Measurements from ENCODE around the gene ROGDI. TPM values are rescaled to one million over a fixed set of nuclear protein-coding genes. Genes with fewer than 3 reads are reported as not detected.

The ROGDI gene
- total RNA-seq, 2 experiments from 2014 or later = 9.4 to 11.0 TPM

DNA sequence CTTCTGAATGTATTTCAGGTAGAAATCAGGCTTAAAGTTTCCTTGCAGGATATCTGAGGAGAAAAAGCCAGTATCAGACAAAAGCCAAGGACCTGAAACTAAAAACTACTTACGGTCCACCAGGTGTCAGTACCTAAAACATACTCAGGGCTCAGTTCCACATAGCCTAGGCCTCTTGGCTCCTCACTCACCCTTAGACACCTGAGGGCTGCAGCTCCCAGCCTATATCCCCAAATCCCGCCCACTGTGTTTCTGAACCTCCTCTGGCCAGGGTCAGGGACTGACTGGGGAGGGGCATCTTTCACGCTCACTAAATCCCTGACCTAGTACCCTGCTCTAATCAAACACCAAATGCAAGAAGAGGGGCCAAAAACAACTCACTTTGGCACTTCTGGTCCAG lies 8.8 kb upstream of the ROGDI start:
- TF ChIP-seq, protein P1, sequence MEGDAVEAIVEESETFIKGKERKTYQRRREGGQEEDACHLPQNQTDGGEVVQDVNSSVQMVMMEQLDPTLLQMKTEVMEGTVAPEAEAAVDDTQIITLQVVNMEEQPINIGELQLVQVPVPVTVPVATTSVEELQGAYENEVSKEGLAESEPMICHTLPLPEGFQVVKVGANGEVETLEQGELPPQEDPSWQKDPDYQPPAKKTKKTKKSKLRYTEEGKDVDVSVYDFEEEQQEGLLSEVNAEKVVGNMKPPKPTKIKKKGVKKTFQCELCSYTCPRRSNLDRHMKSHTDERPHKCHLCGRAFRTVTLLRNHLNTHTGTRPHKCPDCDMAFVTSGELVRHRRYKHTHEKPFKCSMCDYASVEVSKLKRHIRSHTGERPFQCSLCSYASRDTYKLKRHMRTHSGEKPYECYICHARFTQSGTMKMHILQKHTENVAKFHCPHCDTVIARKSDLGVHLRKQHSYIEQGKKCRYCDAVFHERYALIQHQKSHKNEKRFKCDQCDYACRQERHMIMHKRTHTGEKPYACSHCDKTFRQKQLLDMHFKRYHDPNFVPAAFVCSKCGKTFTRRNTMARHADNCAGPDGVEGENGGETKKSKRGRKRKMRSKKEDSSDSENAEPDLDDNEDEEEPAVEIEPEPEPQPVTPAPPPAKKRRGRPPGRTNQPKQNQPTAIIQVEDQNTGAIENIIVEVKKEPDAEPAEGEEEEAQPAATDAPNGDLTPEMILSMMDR (IDR thresholded peaks at IDR 0.05) = no peak
- ChIA-PET POLR2A (interaction anchor here (1.4 kb wide), 1 partner anchor 9 kb away, joined by 3 read pairs; the partner anchor contains the start of gene ROGDI), CTCF (no interaction called here)
- Mint-ChIP-seq H3K9me3 (no peaks in the 10 kb centered on the region), H3K36me3 (ENCODE audit: low read depth) (peaks cover 71% of the 10 kb centered on the region), H3K4me3 (no peak overlapping the region), H3K4me1 (ENCODE audit: low read depth) (no peaks in the 10 kb centered on the region), H3K27me3 (no peaks in the 10 kb centered on the region), H3K27ac (no peak overlapping the region)
- Histone ChIP-seq H3K4me1 (ENCODE audit: insufficient read depth, low read length) (no peaks in the 10 kb centered on the region), H3K27me3 (ENCODE audit: control insufficient read depth in 1 of 2, insufficient read depth in 2 of 2, low read length in 2 of 2) (no peaks in the 10 kb centered on the region), H3K27ac (ENCODE audit: low read depth in 1 of 2, low read length in 2 of 2) (no peak overlapping the region), H3K4me3 (ENCODE audit: low read length) (no peak overlapping the region), H3K9me3 (ENCODE audit: control insufficient read depth in 1 of 2, insufficient read depth in 1 of 2, low read length in 2 of 2) (no peaks in the 10 kb centered on the region), H3K36me3 (ENCODE audit: insufficient read depth, low read length) (peaks cover 65% of the 10 kb centered on the region)
- DNase-seq (no peak), ATAC-seq (ENCODE audit: poor library complexity) (no peak)
- intact Hi-C loops (cut with DNase I, micrococcal nuclease) = no loop called here

DNA sequence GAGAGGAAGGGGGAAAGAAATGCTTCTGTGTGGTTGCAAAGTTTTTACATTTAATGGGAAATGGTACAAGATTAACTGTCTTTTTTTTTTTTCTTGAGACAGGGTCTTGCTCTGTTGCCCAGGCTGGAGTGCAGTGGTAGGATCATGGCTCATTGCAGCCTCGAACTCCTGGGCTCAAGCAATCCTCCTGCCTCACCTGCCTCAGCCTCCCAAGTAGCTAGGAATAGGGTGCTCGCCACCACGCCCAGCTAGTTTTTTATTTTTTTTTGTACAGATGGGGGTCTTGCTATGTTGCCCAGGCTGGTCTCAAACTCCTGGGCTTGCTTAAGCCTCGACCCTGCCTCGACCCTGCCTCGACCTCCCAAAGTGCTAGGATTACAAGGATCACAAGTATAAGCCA lies 3.8 kb upstream of the ROGDI start:
- no peak overlapping the region for H3K27ac Mint-ChIP-seq
- peaks cover 40% of the 10 kb centered on the region for H3K36me3 ChIP-seq (ENCODE audit: insufficient read depth, low read length)

DNA sequence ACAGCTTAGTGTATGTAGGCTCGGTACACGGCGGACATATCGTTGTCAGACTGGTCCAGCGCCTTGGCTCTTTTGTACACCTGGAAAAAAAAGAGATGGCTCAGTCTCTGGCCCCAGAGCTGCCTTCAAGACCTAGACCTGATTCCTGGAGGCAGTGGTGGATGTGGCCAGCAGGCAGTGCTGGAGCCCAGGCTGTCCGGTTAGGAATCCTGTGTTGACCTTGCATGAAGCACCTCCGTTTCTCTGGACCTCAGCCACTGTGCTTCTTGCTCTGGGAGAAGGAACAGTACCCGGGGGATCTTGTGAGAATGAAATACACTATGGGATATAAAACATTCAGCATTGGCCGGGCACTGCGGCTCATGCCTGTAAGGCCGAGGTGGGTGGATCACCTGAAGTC lies 2.8 kb upstream of the ROGDI start:
- DNase-seq = no peak
- no peak overlapping the region for H3K4me3 Mint-ChIP-seq
- H3K36me3 ChIP-seq (ENCODE audit: insufficient read depth, low read length) = peaks cover 38% of the 10 kb centered on the region
- H3K4me1 Mint-ChIP-seq (ENCODE audit: low read depth) = peaks cover 22% of the 10 kb centered on the region
- no peak overlapping the region for H3K4me3 ChIP-seq (ENCODE audit: low read length)
- H3K27me3 Mint-ChIP-seq = no peaks in the 10 kb centered on the region
- CTCF ChIA-PET = no interaction called here
- intact Hi-C loops (cut with DNase I, micrococcal nuclease) = loop anchor here (2.0 to 10.0 kb wide), 2 partner anchors 42 to 190 kb away; partner anchors contain the start of genes GLYR1 (in 1 of the 2), UBALD1 (in 1 of the 2) and UBN1 (in 1 of the 2)
- H3K36me3 Mint-ChIP-seq (ENCODE audit: low read depth) = peaks cover 40% of the 10 kb centered on the region
- TF ChIP-seq, protein P1 (IDR thresholded peaks at IDR 0.05) = no peak
- no peaks in the 10 kb centered on the region for H3K9me3 ChIP-seq (ENCODE audit: control insufficient read depth in 1 of 2, insufficient read depth in 1 of 2, low read length in 2 of 2)
- no peak for ATAC-seq (ENCODE audit: poor library complexity)
- H3K27ac Mint-ChIP-seq = no peak overlapping the region
- H3K9me3 Mint-ChIP-seq = no peaks in the 10 kb centered on the region
- POLR2A ChIA-PET = no interaction called here
- peaks cover 22% of the 10 kb centered on the region for H3K4me1 ChIP-seq (ENCODE audit: insufficient read depth, low read length)
- H3K27me3 ChIP-seq (ENCODE audit: control insufficient read depth in 1 of 2, insufficient read depth in 2 of 2, low read length in 2 of 2) = no peaks in the 10 kb centered on the region
- no peak overlapping the region for H3K27ac ChIP-seq (ENCODE audit: low read depth in 1 of 2, low read length in 2 of 2)

More for the DNA sequence above, 3.8 kb upstream of the ROGDI start:
- no peak overlapping the region for H3K27ac ChIP-seq (ENCODE audit: low read depth in 1 of 2, low read length in 2 of 2)
- H3K27me3 Mint-ChIP-seq = no peaks in the 10 kb centered on the region
- no peak overlapping the region for H3K4me3 Mint-ChIP-seq
- H3K36me3 Mint-ChIP-seq (ENCODE audit: low read depth) = peaks cover 50% of the 10 kb centered on the region
- H3K9me3 ChIP-seq (ENCODE audit: control insufficient read depth in 1 of 2, insufficient read depth in 1 of 2, low read length in 2 of 2) = no peaks in the 10 kb centered on the region
- CTCF ChIA-PET = no interaction called here
- intact Hi-C loops (cut with DNase I, micrococcal nuclease) = loop anchor here in 1 of 2 experiments (10.0 kb wide), 1 partner anchor 191 kb away; the partner anchor contains the start of gene UBALD1
- TF ChIP-seq, protein P1 (IDR thresholded peaks at IDR 0.05) = no peak
- no peaks in the 10 kb centered on the region for H3K9me3 Mint-ChIP-seq
- DNase-seq = no peak
- H3K4me1 Mint-ChIP-seq (ENCODE audit: low read depth) = peaks cover 15% of the 10 kb centered on the region
- no peaks in the 10 kb centered on the region for H3K27me3 ChIP-seq (ENCODE audit: control insufficient read depth in 1 of 2, insufficient read depth in 2 of 2, low read length in 2 of 2)
- H3K4me3 ChIP-seq (ENCODE audit: low read length) = no peak overlapping the region
- POLR2A ChIA-PET = no interaction called here
- peaks cover 11% of the 10 kb centered on the region for H3K4me1 ChIP-seq (ENCODE audit: insufficient read depth, low read length)
- no peak for ATAC-seq (ENCODE audit: poor library complexity)
